AG08395 (cell line): ENCODE measurements around the gene USP8.
"Not testable (repeated sequence)": the region's sequence is repeated elsewhere in the genome, so short reads cannot be mapped to it uniquely, and the experiment has no call there.

Experiments
- DNase-seq: peaks from one replicate; pipeline ENCODE4 v3.0.0; 2012; ENCODE audit warnings: mixed read lengths, low spot score

Gene USP8

GRCh38 chr15:50424066-50424890, at the start of gene USP8:
USP8 (plus strand) TSS chr15:50424405; CDS start chr15:50439074, 14,669 bp downstream.
- DNase-seq = peak; percentile 95

GRCh38 chr15:50377867-50378751, 46.1 kb upstream of the USP8 start:
- DNase-seq = peak; percentile 12

GRCh38 chr15:50378776-50379175, 45.4 kb upstream of the USP8 start:
- DNase-seq = no peak

GRCh38 chr15:50379413-50379812, 44.8 kb upstream of the USP8 start:
- not testable (repeated sequence) for DNase-seq

GRCh38 chr15:50380089-50380488, 44.1 kb upstream of the USP8 start:
- DNase-seq = no peak

- DNase-seq = no peak
These were observed 42.8 kb upstream of the USP8 start for GRCh38 chr15:50381438-50381837.

GRCh38 chr15:50382408-50382807, 41.8 kb upstream of the USP8 start:
- not testable (repeated sequence) for DNase-seq

GRCh38 chr15:50390554-50391264, 33.5 kb upstream of the USP8 start:
- no peak for DNase-seq

- DNase-seq = not testable (repeated sequence)
These were observed 32.6 kb upstream of the USP8 start for GRCh38 chr15:50391561-50391960.

- DNase-seq = no peak
These were observed 12.3 kb upstream of the USP8 start for GRCh38 chr15:50411870-50412269.

- DNase-seq = no peak
These were observed 9.6 kb upstream of the USP8 start for GRCh38 chr15:50414624-50415023.

- DNase-seq = no peak
These were observed 8.3 kb upstream of the USP8 start for GRCh38 chr15:50415752-50416404.

GRCh38 chr15:50416890-50417289, 7.3 kb upstream of the USP8 start:
- no peak for DNase-seq

- DNase-seq = no peak
These were observed 6.1 kb upstream of the USP8 start for GRCh38 chr15:50418041-50418583.

- no peak for DNase-seq
These were observed 1.0 kb downstream of the USP8 start for GRCh38 chr15:50425219-50425618.

GRCh38 chr15:50425678-50426246, 1.6 kb downstream of the USP8 start:
- not testable (repeated sequence) for DNase-seq

GRCh38 chr15:50426428-50426827, 2.2 kb downstream of the USP8 start:
- no peak for DNase-seq

GRCh38 chr15:50431204-50431603, 7.0 kb downstream of the USP8 start:
- no peak for DNase-seq

- no peak for DNase-seq
These were observed 8.0 kb downstream of the USP8 start for GRCh38 chr15:50432230-50432629.

- no peak for DNase-seq
These were observed 11.6 kb downstream of the USP8 start for GRCh38 chr15:50435772-50436171.

GRCh38 chr15:50438251-50438650, 14.0 kb downstream of the USP8 start:
- DNase-seq = no peak
